ENCODE data around the gene CCDC182. TPM values are rescaled to one million over a fixed set of nuclear protein-coding genes. Genes with fewer than 3 reads are reported as not detected.

CCDC182 gene
- total RNA-seq, 1 donor from 2014 or later, result not detected

- intact Hi-C loops (cut with micrococcal nuclease), result no loop called here
- no peak overlapping the region for H3K4me3 Mint-ChIP-seq
- no peaks in the 10 kb centered on the region for H3K36me3 Mint-ChIP-seq (ENCODE audit: low read depth)
- no peaks in the 10 kb centered on the region for H3K9me3 Mint-ChIP-seq
- no peak for DNase-seq
- H3K27me3 Mint-ChIP-seq, result peaks cover 41% of the 10 kb centered on the region
- H3K4me1 Mint-ChIP-seq, result no peaks in the 10 kb centered on the region
- H3K27ac Mint-ChIP-seq, result no peak overlapping the region
Measured at GRCh38 chr17:57713140-57713539, 32.0 kb downstream of the CCDC182 start.

- intact Hi-C loops (cut with micrococcal nuclease), result no loop called here
- H3K27me3 Mint-ChIP-seq, result peaks cover 17% of the 10 kb centered on the region
- H3K4me3 Mint-ChIP-seq, result no peak overlapping the region
- H3K9me3 Mint-ChIP-seq, result no peaks in the 10 kb centered on the region
- H3K36me3 Mint-ChIP-seq (ENCODE audit: low read depth), result no peaks in the 10 kb centered on the region
- DNase-seq, result no peak
- no peak overlapping the region for H3K27ac Mint-ChIP-seq
- no peaks in the 10 kb centered on the region for H3K4me1 Mint-ChIP-seq
Measured at GRCh38 chr17:57708410-57708809, 36.7 kb downstream of the CCDC182 start.

DNA sequence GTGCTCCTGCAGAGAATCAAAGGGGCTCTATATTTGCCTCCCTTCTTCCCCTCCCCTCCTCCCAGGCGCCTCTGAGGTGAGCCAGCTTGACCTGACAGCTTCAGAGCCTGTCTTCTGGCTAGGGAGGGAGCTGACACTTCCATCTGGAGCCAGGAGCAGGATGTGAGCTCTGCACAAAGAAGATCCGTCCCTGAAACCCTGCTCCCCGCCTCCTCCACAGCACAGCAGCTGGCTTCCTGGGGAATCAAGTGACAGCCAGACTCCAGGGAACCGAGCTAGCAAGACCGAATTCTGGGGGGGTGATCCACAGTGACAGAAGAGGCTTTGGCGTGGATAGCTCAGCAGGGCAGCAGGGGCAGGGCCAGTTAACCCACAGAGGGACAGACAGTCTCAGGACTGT lies 37.2 kb downstream of the CCDC182 start:
- Mint-ChIP-seq H3K36me3 (ENCODE audit: low read depth) (no peaks in the 10 kb centered on the region), H3K27me3 (peaks cover 12% of the 10 kb centered on the region), H3K4me1 (no peaks in the 10 kb centered on the region), H3K4me3 (no peak overlapping the region), H3K27ac (no peak overlapping the region), H3K9me3 (no peaks in the 10 kb centered on the region)
- intact Hi-C loops (cut with micrococcal nuclease), result no loop called here
- no peak for DNase-seq

GRCh38 chr17:57706761-57707160 lies 38.3 kb downstream of the CCDC182 start:
- Mint-ChIP-seq H3K4me1 (no peaks in the 10 kb centered on the region), H3K27ac (no peak overlapping the region), H3K36me3 (ENCODE audit: low read depth) (no peaks in the 10 kb centered on the region), H3K27me3 (peaks cover 9% of the 10 kb centered on the region), H3K9me3 (no peaks in the 10 kb centered on the region), H3K4me3 (no peak overlapping the region)
- no peak for DNase-seq
- intact Hi-C loops (cut with micrococcal nuclease), result no loop called here

- Mint-ChIP-seq H3K36me3 (ENCODE audit: low read depth) (no peaks in the 10 kb centered on the region), H3K9me3 (no peaks in the 10 kb centered on the region), H3K4me1 (no peaks in the 10 kb centered on the region), H3K27ac (no peak overlapping the region), H3K4me3 (no peak overlapping the region), H3K27me3 (peaks cover 4% of the 10 kb centered on the region)
- intact Hi-C loops (cut with micrococcal nuclease), result no loop called here
- DNase-seq, result no peak
Measured at GRCh38 chr17:57705921-57706695, 39.0 kb downstream of the CCDC182 start.

DNA sequence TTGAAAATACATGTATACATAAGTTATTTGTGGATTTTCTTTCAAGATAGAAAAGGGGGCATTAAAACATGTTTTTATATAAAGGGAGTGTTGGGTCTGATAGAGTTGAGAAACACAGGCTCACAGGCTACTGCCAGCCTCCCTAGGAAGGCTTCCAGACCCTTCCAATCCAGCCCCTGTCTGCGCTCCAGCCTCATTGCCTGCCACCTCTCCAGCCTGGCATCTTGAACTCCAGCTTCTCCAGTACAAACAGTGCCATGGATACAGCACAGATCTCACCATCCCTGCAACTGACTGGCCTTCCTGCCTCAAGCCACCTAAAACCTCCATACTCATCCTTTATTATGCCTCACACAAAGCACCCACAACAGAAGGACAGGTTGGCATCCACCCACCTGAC lies 40.7 kb downstream of the CCDC182 start:
- H3K9me3 Mint-ChIP-seq, result no peaks in the 10 kb centered on the region
- H3K27ac Mint-ChIP-seq, result no peak overlapping the region
- no peaks in the 10 kb centered on the region for H3K4me1 Mint-ChIP-seq
- no peak overlapping the region for H3K4me3 Mint-ChIP-seq
- no peak for DNase-seq
- no peaks in the 10 kb centered on the region for H3K36me3 Mint-ChIP-seq (ENCODE audit: low read depth)
- intact Hi-C loops (cut with micrococcal nuclease), result no loop called here
- H3K27me3 Mint-ChIP-seq, result no peaks in the 10 kb centered on the region

DNA sequence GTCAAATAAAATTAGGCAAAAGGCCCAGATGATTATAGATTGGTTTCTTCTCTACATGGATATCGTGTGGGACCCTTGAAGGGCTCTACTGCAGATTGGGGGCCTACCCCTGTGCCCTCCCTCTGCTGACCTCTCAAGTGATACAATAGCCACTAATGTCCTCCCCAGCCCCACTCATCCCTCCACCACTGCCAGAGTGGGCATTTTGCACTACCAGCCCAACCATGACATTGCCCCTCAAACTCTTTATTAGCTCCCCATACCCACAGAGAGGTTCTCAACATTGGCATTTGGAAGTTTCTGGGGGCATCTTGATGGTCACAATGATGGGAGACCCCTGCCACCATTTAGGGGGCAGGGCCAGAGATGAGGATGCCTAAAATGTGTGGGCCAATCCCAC lies 41.8 kb downstream of the CCDC182 start:
- Mint-ChIP-seq H3K4me3 (no peak overlapping the region), H3K36me3 (ENCODE audit: low read depth) (no peaks in the 10 kb centered on the region), H3K4me1 (no peaks in the 10 kb centered on the region), H3K27ac (no peak overlapping the region), H3K9me3 (no peaks in the 10 kb centered on the region), H3K27me3 (no peaks in the 10 kb centered on the region)
- DNase-seq, result no peak
- intact Hi-C loops (cut with micrococcal nuclease), result no loop called here

DNA sequence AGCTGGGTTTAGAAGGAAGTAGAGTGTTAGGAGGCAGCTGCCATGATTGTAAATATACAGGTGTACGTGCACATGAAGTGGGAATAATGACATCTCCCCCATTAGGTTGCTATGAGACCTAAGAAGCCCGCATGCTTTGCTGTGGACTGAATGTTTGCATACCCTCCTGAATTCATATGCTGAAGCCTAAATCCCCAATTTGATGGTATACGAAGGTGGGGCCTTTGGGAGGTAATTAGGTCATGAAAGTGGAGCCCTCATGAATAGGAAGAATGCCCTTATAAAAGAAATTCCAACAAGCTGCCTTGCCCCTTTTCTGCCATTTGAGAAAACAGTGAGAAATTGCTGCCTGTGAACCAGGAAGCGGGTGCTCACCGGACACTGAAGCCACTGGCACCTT lies 44.0 kb downstream of the CCDC182 start:
- Mint-ChIP-seq H3K27me3 (no peaks in the 10 kb centered on the region), H3K27ac (no peak overlapping the region), H3K4me1 (no peaks in the 10 kb centered on the region), H3K4me3 (no peak overlapping the region), H3K36me3 (ENCODE audit: low read depth) (no peaks in the 10 kb centered on the region), H3K9me3 (peaks cover under 1% of the 10 kb centered on the region)
- intact Hi-C loops (cut with micrococcal nuclease), result no loop called here
- DNase-seq, result no peak

DNA sequence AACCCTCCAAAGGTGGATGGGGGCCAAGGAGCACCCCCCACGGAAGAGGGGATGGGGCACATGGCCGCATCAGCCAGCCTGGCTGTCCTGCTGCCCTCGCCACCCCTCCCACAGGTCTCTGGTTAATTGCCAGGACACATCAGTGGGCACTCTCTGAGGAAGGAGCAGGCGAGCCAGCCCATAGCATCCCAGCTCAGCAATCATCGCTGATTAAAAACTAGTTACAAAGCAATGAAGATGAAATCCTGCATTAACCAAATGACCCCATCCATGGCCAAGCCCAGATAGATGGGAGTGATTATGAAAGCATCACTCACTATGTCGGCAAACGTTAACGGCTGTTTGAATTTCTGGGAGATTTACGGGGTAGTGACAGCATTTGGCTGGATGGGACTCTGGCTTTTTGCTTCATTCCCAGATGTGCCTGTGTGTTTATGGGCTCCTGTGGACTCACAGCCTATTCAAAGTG lies 45.3 kb downstream of the CCDC182 start:
- intact Hi-C loops (cut with micrococcal nuclease), result no loop called here
- H3K27ac Mint-ChIP-seq, result no peak overlapping the region
- H3K4me3 Mint-ChIP-seq, result no peak overlapping the region
- DNase-seq, result peak; percentile 49
- peaks cover 5% of the 10 kb centered on the region for H3K9me3 Mint-ChIP-seq
- no peaks in the 10 kb centered on the region for H3K27me3 Mint-ChIP-seq
- no peaks in the 10 kb centered on the region for H3K4me1 Mint-ChIP-seq
- no peaks in the 10 kb centered on the region for H3K36me3 Mint-ChIP-seq (ENCODE audit: low read depth)

DNA sequence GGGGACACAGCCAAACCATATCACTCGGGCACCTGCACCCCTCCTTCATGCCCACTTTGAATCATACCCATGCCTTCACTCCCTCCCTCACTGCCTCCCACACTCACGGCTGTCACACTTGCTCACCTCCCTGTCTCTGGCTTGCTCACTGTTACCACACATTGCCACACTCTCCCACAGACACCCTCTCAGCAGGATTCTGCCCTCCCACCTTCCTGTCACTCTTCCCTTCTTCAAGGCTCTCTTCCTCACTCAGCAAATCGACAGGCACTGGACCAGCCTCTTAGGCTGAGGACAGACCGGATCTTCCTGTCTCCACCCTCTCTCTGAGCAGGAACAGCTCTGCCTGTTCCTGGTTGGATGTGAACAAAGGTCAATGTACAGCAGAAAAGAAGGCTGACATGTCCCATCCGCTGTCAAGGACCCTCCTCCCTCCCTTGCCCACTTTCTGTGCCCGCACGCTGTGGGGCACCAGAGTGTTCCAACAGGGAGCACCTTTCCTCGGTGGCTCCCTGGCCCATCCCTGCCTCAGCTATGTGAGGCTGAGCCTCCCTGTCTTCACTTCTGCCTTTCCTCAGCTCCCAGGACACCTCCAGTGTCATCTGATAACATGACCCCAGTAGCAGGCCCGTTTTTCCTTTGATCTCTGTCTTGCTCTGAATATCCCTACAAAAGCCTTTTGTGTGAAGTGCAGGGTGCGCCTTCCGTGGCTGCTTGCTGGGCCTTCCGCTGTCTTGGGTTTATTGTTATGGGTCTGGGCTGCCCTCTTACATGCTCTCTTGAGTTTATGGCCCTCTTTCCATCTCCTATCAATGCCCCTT lies 47.0 kb downstream of the CCDC182 start:
- peak; percentile 50 for DNase-seq
- Mint-ChIP-seq H3K27ac (no peak overlapping the region), H3K4me1 (peaks cover 4% of the 10 kb centered on the region), H3K4me3 (no peak overlapping the region), H3K36me3 (ENCODE audit: low read depth) (peaks cover 3% of the 10 kb centered on the region), H3K9me3 (peaks cover 10% of the 10 kb centered on the region), H3K27me3 (no peaks in the 10 kb centered on the region)
- intact Hi-C loops (cut with micrococcal nuclease), result no loop called here

GRCh38 chr17:57697197-57697596 lies 47.9 kb downstream of the CCDC182 start:
- peaks cover 12% of the 10 kb centered on the region for H3K4me1 Mint-ChIP-seq
- no peak overlapping the region for H3K27ac Mint-ChIP-seq
- H3K9me3 Mint-ChIP-seq, result peaks cover 14% of the 10 kb centered on the region
- intact Hi-C loops (cut with micrococcal nuclease), result no loop called here
- DNase-seq, result peak; percentile 48
- H3K36me3 Mint-ChIP-seq (ENCODE audit: low read depth), result peaks cover 6% of the 10 kb centered on the region
- H3K27me3 Mint-ChIP-seq, result no peaks in the 10 kb centered on the region
- H3K4me3 Mint-ChIP-seq, result no peak overlapping the region

- Mint-ChIP-seq H3K27me3 (peaks cover 2% of the 10 kb centered on the region), H3K4me3 (no peak overlapping the region), H3K27ac (no peak overlapping the region), H3K36me3 (ENCODE audit: low read depth) (peaks cover 8% of the 10 kb centered on the region), H3K4me1 (peaks cover 12% of the 10 kb centered on the region), H3K9me3 (peaks cover 17% of the 10 kb centered on the region)
- intact Hi-C loops (cut with micrococcal nuclease), result no loop called here
- peak; percentile 49 for DNase-seq
Measured at GRCh38 chr17:57696050-57696449, 49.0 kb downstream of the CCDC182 start.
